Hematopoietic multipotent progenitor cell treated with erythropoietin and hydrocortisone succinate and interleukin-3 and kit ligand, for 15 days (in vitro differentiated cells): ENCODE data around the gene TMEM134.
A peak's percentile ranks its signal among the peaks of the same experiment; 100 is the strongest.
"Not testable (repeated sequence)": the region's sequence is repeated elsewhere in the genome, so short reads cannot be mapped to it uniquely, and the experiment has no call there.

ENCODE experiments used
- DNase-seq: peaks from one replicate; pipeline ENCODE4 v3.0.0-alpha.2; 2015; ENCODE audit warnings: low spot score

Gene TMEM134

GRCh38 chr11:67485873-67486361, 16.9 kb upstream of the TMEM134 start:
- DNase-seq, result not testable (repeated sequence)

DNA sequence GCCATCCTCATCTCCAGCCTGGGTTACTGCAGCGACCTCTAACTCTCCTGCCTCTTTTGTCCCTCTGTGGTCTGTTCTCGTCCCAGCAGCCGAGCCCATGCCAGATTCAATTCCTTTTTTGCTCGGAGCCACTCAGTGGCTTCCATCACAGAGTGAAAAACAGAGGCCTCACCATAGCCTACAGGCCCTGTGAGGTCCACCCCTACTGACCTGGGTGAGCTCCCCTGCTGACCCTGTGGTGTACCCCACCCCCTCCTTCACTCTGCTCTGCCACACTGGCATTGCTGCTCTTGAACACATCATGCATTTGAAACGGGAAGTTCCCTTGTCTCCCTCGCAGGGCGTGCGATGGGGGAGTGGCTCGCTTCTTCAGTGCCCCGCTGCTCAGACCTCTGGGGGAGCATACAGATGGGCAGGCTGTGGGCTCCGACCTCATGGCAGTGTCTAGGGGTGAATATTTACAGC, 15.8 kb upstream of the TMEM134 start:
- DNase-seq, result no peak

GRCh38 chr11:67483831-67484665, 15.0 kb upstream of the TMEM134 start:
- no peak for DNase-seq

GRCh38 chr11:67482827-67483798, 14.1 kb upstream of the TMEM134 start, which contains the start of gene AIP:
Gene AIP, plus strand, starts transcription at chr11:67483026. Its CDS starts 133 bp downstream, at chr11:67483159.
- peak; percentile 98 for DNase-seq

DNA sequence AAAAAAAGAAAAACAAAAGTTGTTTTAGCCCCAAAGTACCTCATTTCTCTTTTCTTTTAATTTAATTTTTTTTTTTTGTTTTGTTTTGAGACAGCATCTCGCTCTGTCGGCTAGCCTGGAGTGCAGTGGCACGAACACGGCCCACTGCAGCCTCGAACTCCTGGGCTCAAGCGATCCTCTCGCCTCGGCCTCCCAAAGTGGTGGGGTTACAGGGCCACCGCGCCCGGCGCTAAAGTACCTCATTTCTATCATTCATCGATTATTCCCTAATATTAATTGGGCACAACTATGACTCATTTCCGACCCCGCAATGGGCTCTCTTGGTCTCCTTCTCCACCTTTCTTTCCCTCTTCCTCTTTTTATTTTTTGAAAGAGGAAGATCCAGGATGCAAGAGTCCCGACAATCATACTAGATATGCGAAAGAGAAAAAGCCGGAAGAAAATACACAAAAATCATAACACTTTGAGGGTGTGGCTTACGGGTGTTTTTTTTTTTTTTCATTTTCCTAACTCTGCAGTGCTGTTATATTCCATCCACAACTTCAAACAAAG, 13.3 kb upstream of the TMEM134 start:
- DNase-seq, result no peak

DNA sequence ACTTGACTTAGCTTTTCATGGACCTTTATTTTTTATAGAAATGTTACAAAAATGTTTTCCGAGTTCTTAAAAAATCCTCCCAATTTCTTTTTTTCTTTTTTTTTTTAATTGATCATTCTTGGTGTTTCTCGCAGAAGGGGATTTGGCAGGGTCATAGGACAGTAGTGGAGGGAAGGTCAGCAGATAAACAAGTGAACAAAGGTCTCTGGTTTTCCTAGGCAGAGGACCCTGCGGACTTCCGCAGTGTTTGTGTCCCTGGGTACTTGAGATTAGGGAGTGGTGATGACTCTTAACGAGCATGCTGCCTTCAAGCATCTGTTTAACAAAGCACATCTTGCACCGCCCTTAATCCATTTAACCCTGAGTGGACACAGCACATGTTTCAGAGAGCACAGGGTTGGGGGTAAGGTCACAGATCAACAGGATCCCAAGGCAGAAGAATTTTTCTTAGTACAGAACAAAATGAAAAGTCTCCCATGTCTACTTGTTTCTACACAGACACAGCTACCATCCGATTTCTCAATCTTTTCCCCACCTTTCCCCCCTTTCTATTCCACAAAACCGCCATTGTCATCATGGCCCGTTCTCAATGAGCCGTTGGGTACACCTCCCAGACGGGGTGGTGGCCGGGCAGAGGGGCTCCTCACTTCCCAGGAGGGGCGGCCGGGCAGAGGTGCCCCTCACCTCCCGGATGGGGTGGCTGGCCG, 8.4 kb upstream of the TMEM134 start:
- DNase-seq, result not testable (repeated sequence)

DNA sequence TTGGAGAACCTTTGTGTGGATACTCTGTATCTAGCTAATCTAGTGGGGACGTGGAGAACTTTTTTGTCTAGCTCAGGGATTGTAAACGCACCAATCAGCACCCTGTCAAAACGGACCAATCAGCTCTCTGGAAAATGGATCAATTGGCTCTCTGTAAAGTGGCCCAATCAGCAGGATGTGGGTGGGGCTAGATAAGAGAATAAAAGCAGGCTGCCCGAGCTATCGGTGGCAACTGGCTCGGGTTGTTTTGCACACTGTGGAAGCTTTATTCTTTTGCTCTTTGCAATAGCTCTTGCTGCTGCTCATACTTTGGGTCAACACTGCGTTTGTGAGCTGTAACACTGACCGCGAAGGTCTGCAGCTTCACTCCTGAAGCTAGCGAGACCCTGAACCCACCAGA, 7.6 kb upstream of the TMEM134 start:
- DNase-seq, result not testable (repeated sequence)

DNA sequence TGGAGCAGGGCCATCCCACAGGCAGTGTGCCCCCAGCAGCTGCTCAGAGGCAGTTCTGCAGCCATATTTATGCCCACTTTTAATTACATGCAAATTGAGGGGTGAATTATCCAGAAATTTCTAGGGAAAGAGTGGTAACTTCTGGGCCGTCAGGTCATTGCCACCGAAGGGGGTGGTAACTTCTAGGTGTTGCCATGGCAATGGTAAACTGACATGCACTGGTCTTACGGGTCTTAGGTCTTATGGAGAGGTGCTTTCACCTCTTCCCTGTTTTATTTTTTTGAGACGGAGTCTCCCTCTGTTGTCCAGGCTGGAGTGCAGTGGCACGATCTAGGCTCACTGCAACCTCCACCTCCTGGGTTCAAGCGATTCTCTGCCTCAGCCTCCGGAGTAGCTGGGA, 3.8 kb upstream of the TMEM134 start:
- no peak for DNase-seq

- DNase-seq, result no peak
These were observed 1.4 kb upstream of the TMEM134 start for GRCh38 chr11:67470337-67471002.

DNA sequence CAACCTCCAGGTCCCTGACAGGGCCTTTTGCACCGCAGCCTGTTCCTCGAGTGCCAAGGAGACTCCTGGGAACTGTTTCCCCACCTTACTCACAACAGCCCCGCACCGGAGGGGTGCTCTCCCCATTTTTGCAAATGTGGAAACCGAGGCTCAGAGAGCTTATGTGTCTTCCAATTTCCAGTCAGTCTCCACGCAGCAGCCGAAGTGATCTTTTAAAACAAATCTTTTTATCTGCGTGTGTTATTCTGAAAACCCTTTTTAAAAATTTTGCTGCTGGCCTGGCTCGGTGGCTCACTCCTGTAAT, 409 bp upstream of the TMEM134 start:
- DNase-seq, result no peak

DNA sequence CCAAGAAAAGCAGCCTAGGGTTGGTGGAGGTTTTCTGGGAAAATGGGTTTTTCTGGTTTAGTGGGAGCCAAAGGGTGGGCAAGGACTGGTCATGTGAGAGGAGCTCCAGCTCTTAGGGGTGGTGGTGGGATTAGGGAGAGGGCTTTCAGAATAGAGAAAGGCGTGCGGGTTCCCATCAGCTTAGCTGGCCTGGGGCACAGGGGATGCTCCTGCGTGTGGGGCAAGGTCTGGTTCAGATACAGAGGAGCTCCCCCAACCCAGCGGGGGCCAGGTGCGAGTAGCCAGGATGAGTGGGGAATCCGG, 644 bp downstream of the TMEM134 start:
- no peak for DNase-seq

GRCh38 chr11:67468056-67468455, 995 bp downstream of the TMEM134 start:
- no peak for DNase-seq

- DNase-seq, result no peak
These were observed 1.9 kb downstream of the TMEM134 start for GRCh38 chr11:67466962-67467771.

DNA sequence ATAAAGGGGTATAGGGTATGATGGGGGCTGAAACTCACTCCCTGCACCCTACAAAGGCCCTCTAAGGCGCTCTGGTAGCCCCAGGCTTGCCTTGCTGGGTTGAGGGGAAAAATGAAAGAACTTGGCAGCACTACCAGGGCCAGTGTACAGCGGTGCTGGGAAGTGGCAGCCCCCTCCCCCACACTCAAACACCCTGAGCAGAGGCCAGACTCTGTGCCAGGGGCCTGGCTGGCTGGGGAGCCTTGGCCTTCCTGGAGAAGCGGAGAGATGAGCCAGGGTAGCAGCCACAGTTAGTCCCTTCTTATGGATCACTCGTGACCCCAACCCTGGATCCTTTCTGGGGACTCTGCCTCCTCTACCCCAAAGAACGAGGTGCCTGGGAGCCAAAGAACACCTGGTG, 2.7 kb downstream of the TMEM134 start:
- no peak for DNase-seq

- peak; percentile 55 for DNase-seq
These were observed 3.5 kb downstream of the TMEM134 start for GRCh38 chr11:67465530-67465929.

DNA sequence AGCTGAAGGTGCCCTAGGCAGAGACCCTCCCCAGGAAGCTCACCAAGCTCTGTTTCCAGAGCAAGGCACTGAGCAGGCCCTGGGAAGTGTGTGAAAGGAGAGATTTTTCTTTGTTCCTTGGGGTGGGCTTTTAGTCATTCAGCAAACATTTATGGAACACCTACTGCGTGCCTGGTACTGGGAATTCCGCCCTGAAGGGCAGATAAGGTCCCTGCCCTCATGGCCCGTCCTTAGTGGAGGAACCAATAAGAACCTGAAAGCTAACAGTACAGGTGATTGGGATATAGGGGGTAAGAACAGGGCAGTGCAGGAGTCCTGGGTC, 3.9 kb downstream of the TMEM134 start:
- DNase-seq, result no peak

- peak; percentile 89 for DNase-seq
These were observed 4.5 kb downstream of the TMEM134 start for GRCh38 chr11:67464411-67465188.

DNA sequence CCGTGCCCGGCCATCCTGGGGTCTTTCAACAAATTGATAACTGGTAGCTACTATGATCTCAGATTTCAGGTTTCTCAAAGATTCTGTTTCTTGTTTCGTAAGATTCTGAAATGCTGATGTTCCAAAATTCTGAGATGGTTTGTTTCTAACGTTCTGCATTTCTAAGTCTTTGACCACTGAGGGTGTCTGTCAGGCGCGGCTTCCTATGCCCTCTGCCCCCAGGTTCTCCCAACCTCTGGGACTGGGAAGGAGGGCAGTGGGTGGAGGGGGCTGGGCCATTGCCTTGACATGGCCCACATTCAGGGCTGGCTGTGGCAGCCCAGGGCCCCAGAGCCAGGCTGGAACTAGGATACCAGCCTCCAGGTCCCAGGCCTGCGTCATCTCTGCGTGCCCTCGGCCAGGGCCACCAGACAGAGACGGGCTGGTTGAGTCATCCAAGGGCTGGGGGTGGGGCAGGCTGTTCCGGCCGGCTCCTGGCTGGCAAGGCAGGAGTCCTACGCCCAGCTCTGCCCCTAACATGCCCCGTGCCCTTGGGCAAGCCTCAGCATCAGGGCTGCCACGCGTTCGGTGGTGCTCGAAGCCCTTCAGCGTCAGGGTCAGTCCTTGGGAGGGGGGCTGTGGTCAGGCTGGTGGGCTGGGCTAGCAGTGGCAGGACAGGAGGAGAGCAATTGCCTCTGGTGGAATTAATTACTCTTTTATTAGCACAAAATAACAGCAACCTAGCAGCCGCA, 5.2 kb downstream of the TMEM134 start:
- DNase-seq, result peak; percentile 57

GRCh38 chr11:67463186-67463585, 5.9 kb downstream of the TMEM134 start:
- DNase-seq, result no peak
